ENCODE measurements around the gene ISLR2.

DNA sequence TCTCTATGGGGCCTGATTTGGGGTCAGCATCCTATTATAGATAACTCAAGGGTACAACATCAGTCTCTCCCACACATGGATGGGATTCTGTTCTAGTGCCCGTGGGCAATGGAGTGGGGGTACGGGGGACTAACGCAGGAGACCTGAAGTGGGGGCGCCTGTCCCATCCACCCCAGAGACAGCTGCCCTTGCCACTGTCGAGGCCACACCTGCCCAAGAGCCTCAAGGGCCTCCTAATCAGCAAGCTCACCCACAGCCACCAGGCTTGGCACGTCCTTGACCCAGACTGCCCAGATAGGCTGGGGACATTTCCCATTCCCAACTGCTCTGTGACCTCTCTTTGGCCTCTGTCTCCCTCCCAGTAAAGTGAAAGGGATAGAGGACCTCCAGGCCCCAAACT is 8.5 kb upstream of the ISLR2 start:
- TF ChIP-seq, protein P1, sequence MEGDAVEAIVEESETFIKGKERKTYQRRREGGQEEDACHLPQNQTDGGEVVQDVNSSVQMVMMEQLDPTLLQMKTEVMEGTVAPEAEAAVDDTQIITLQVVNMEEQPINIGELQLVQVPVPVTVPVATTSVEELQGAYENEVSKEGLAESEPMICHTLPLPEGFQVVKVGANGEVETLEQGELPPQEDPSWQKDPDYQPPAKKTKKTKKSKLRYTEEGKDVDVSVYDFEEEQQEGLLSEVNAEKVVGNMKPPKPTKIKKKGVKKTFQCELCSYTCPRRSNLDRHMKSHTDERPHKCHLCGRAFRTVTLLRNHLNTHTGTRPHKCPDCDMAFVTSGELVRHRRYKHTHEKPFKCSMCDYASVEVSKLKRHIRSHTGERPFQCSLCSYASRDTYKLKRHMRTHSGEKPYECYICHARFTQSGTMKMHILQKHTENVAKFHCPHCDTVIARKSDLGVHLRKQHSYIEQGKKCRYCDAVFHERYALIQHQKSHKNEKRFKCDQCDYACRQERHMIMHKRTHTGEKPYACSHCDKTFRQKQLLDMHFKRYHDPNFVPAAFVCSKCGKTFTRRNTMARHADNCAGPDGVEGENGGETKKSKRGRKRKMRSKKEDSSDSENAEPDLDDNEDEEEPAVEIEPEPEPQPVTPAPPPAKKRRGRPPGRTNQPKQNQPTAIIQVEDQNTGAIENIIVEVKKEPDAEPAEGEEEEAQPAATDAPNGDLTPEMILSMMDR (IDR thresholded peaks at IDR 0.05; ENCODE audit: low read depth, low read length, missing input control) = no peak
- TF ChIP-seq NR2F2 (IDR thresholded peaks at IDR 0.05) = no peak
- no peak for TF ChIP-seq MAX (IDR thresholded peaks at IDR 0.05)
- TF ChIP-seq TAF1 (conservative IDR thresholded peaks at IDR 0.05) = no peak
- no peak for TF ChIP-seq EGR1 (IDR thresholded peaks at IDR 0.05; ENCODE audit: low read depth in 2 of 2)
- TF ChIP-seq, protein P2, sequence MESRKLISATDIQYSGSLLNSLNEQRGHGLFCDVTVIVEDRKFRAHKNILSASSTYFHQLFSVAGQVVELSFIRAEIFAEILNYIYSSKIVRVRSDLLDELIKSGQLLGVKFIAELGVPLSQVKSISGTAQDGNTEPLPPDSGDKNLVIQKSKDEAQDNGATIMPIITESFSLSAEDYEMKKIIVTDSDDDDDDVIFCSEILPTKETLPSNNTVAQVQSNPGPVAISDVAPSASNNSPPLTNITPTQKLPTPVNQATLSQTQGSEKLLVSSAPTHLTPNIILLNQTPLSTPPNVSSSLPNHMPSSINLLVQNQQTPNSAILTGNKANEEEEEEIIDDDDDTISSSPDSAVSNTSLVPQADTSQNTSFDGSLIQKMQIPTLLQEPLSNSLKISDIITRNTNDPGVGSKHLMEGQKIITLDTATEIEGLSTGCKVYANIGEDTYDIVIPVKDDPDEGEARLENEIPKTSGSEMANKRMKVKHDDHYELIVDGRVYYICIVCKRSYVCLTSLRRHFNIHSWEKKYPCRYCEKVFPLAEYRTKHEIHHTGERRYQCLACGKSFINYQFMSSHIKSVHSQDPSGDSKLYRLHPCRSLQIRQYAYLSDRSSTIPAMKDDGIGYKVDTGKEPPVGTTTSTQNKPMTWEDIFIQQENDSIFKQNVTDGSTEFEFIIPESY (IDR thresholded peaks at IDR 0.05) = no peak
- TF ChIP-seq REST (IDR thresholded peaks at IDR 0.05) = no peak
- no peak for TF ChIP-seq YY1 (IDR thresholded peaks at IDR 0.05)
- no peak for TF ChIP-seq GABPA (IDR thresholded peaks at IDR 0.05 in 1 of 2, conservative IDR thresholded peaks at IDR 0.05 in 1 of 2)
- TF ChIP-seq JUND (IDR thresholded peaks at IDR 0.05) = no peak
- no peak for TF ChIP-seq FOXA1 (IDR thresholded peaks at IDR 0.05)
- no peak for TF ChIP-seq ATF3 (IDR thresholded peaks at IDR 0.05)
- TF ChIP-seq SP1 (IDR thresholded peaks at IDR 0.05) = no peak
